Fibroblast of mammary gland (primary cell): Measurements from ENCODE around the gene AOPEP.

Source experiments
- DNase-seq: peaks from one replicate; pipeline ENCODE4 v3.0.0-alpha.2; 2010; ENCODE audit warnings: low read depth
- H3K4me3 ChIP-seq: 2 replicates; pipeline ENCODE4 v1.5.1; 2011; ENCODE audit warnings: low read depth, mild to moderate bottlenecking, low read length, moderate library complexity; ENCODE audit not compliant: control insufficient read depth
- TF ChIP-seq, protein P1 (sequence below): conservative IDR thresholded peaks from 2 replicates; pipeline ENCODE4 v1.5.1; 2011; ENCODE audit warnings: low read depth, low read length, inconsistent platforms; ENCODE audit not compliant: control insufficient read depth, insufficient read depth

AOPEP gene

GRCh38 chr9:95055851-95056551 is 329.5 kb downstream of the AOPEP start:
- DNase-seq: peak; percentile 43
- no peak overlapping the region for H3K4me3 ChIP-seq

GRCh38 chr9:95057101-95057500 is 330.6 kb downstream of the AOPEP start:
- no peak for DNase-seq
- no peak overlapping the region for H3K4me3 ChIP-seq
- TF ChIP-seq, protein P1, sequence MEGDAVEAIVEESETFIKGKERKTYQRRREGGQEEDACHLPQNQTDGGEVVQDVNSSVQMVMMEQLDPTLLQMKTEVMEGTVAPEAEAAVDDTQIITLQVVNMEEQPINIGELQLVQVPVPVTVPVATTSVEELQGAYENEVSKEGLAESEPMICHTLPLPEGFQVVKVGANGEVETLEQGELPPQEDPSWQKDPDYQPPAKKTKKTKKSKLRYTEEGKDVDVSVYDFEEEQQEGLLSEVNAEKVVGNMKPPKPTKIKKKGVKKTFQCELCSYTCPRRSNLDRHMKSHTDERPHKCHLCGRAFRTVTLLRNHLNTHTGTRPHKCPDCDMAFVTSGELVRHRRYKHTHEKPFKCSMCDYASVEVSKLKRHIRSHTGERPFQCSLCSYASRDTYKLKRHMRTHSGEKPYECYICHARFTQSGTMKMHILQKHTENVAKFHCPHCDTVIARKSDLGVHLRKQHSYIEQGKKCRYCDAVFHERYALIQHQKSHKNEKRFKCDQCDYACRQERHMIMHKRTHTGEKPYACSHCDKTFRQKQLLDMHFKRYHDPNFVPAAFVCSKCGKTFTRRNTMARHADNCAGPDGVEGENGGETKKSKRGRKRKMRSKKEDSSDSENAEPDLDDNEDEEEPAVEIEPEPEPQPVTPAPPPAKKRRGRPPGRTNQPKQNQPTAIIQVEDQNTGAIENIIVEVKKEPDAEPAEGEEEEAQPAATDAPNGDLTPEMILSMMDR: no peak

More at GRCh38 chr9:95055851-95056551, 329.5 kb downstream of the AOPEP start:
- TF ChIP-seq, protein P1: no peak

GRCh38 chr9:95058121-95058785 is 331.8 kb downstream of the AOPEP start:
- no peak for DNase-seq
- no peak overlapping the region for H3K4me3 ChIP-seq
- TF ChIP-seq, protein P1: no peak

GRCh38 chr9:95058795-95059386 is 332.4 kb downstream of the AOPEP start:
- TF ChIP-seq, protein P1: no peak
- DNase-seq: no peak
- no peak overlapping the region for H3K4me3 ChIP-seq

GRCh38 chr9:95060234-95060633 is 333.7 kb downstream of the AOPEP start:
- H3K4me3 ChIP-seq: no peak overlapping the region
- DNase-seq: no peak
- TF ChIP-seq, protein P1: no peak

DNA sequence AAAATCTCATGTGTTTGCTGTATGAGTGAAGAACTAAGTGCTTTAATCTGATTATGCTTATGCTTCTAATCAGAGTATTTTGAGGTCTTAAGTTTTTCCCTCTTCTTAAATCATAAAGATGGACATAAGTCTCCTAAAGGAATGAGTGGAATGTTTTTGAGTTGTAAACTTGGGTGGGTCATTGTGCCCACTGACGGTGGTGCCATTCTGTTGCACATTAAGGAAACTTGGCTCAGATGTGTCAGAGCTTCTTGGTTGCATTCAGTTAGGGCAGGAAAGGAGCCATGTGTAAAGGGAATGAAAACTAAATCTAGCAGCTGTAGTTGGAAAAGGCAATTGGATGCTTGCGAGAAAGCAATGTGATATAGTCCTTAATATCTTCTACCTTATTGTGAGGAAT is 334.4 kb downstream of the AOPEP start:
- DNase-seq: no peak
- TF ChIP-seq, protein P1: no peak
- H3K4me3 ChIP-seq: no peak overlapping the region
